Nephron (organoid): ENCODE measurements around the gene TDG.

Experiments used
- H3K27ac Mint-ChIP-seq, 3 experiments: 2 replicates each; pipeline ENCODE4 v1.8.0; 2020; ENCODE audit warnings: mixed read lengths in 3 of 3, mild to moderate bottlenecking in 2 of 3, moderate library complexity in 1 of 3
- H3K27me3 Mint-ChIP-seq: 2 replicates; pipeline ENCODE4 v1.8.0; 2021; ENCODE audit warnings: low read depth, mild to moderate bottlenecking, moderate library complexity, mixed read lengths
- H3K36me3 Mint-ChIP-seq: 2 replicates; pipeline ENCODE4 v1.8.0; 2020; ENCODE audit warnings: low read depth, mixed read lengths
- H3K4me1 Mint-ChIP-seq: 2 replicates; pipeline ENCODE4 v1.8.0; 2020; ENCODE audit warnings: mixed read lengths
- H3K4me3 Mint-ChIP-seq, 3 experiments: 2 replicates each; pipeline ENCODE4 v1.8.0; 2020; ENCODE audit warnings: mild to moderate bottlenecking in 3 of 3, mixed read lengths in 3 of 3, moderate library complexity in 2 of 3
- H3K9me3 Mint-ChIP-seq: 2 replicates; pipeline ENCODE4 v1.8.0; 2020; ENCODE audit warnings: mixed read lengths
- CTCF ChIP-seq, 3 experiments: fragments of 200-600 bp; sonication (generic); IDR thresholded peaks; one replicate each; pipeline ENCODE4 v1.5.0; 2021; ENCODE audit warnings: antibody characterized with exemption in 3 of 3; ENCODE audit not compliant: unreplicated experiment in 3 of 3

The TDG gene

GRCh38 chr12:103965590-103966504 is at the start of gene TDG:
TSS of gene TDG (plus strand) at chr12:103965872. CDS start at chr12:103966038, 166 bp downstream.
- Mint-ChIP-seq H3K27ac (peak within 1 kb of the TSS; percentile 97 to 99 (median 97)), H3K36me3 (peaks cover 15% of the 10 kb centered on the region), H3K27me3 (no peaks in the 10 kb centered on the region), H3K4me1 (peaks cover 47% of the 10 kb centered on the region), H3K9me3 (no peaks in the 10 kb centered on the region), H3K4me3 (peak within 1 kb of the TSS; percentile 98 to 99 (median 98))
- TF ChIP-seq CTCF (IDR thresholded peaks at IDR 0.05; ENCODE audit: unreplicated experiment in 3 of 3) = no peak

GRCh38 chr12:103917873-103918272 is 47.8 kb upstream of the TDG start:
- H3K27me3 Mint-ChIP-seq = no peaks in the 10 kb centered on the region
- no peak overlapping the region for H3K27ac Mint-ChIP-seq
- TF ChIP-seq CTCF (IDR thresholded peaks at IDR 0.05; ENCODE audit: unreplicated experiment in 3 of 3) = no peak
- H3K4me3 Mint-ChIP-seq = no peak overlapping the region
- peaks cover 36% of the 10 kb centered on the region for H3K4me1 Mint-ChIP-seq
- peaks cover 5% of the 10 kb centered on the region for H3K36me3 Mint-ChIP-seq
- peaks cover 22% of the 10 kb centered on the region for H3K9me3 Mint-ChIP-seq

- no peaks in the 10 kb centered on the region for H3K9me3 Mint-ChIP-seq
- H3K4me1 Mint-ChIP-seq = peaks cover 18% of the 10 kb centered on the region
- H3K36me3 Mint-ChIP-seq = no peaks in the 10 kb centered on the region
- no peaks in the 10 kb centered on the region for H3K27me3 Mint-ChIP-seq
- no peak overlapping the region for H3K27ac Mint-ChIP-seq
- no peak for TF ChIP-seq CTCF (IDR thresholded peaks at IDR 0.05; ENCODE audit: unreplicated experiment in 3 of 3)
- peak overlapping the region in 1 of 3 experiments; percentile 47 for H3K4me3 Mint-ChIP-seq
Measured at GRCh38 chr12:103924761-103925641, 40.7 kb upstream of the TDG start.

- Mint-ChIP-seq H3K4me1 (peaks cover 38% of the 10 kb centered on the region), H3K9me3 (no peaks in the 10 kb centered on the region), H3K27ac (peak overlapping the region; percentile 99 to 100 (median 100)), H3K36me3 (peaks cover 16% of the 10 kb centered on the region), H3K27me3 (no peaks in the 10 kb centered on the region), H3K4me3 (peak overlapping the region; percentile 85 to 93 (median 92))
- TF ChIP-seq CTCF (IDR thresholded peaks at IDR 0.05; ENCODE audit: unreplicated experiment in 3 of 3) = no peak
Measured at GRCh38 chr12:103928682-103929045, 37.0 kb upstream of the TDG start.

GRCh38 chr12:103929046-103929783 is 36.5 kb upstream of the TDG start:
- Mint-ChIP-seq H3K4me1 (peaks cover 42% of the 10 kb centered on the region), H3K36me3 (peaks cover 21% of the 10 kb centered on the region), H3K4me3 (peak overlapping the region; percentile 85 to 93 (median 92)), H3K27ac (peak overlapping the region; percentile 99 to 100 (median 100)), H3K27me3 (no peaks in the 10 kb centered on the region), H3K9me3 (no peaks in the 10 kb centered on the region)
- no peak for TF ChIP-seq CTCF (IDR thresholded peaks at IDR 0.05; ENCODE audit: unreplicated experiment in 3 of 3)
